ENCODE data around the gene FANCD2OS. TPM values are rescaled to one million over a fixed set of nuclear protein-coding genes. Genes with fewer than 3 reads are reported as not detected.

FANCD2OS gene
- total RNA-seq, 3 donors from 2014 or later (not counting 1 experiment from before 2014, with no cell fraction given): not detected

DNA sequence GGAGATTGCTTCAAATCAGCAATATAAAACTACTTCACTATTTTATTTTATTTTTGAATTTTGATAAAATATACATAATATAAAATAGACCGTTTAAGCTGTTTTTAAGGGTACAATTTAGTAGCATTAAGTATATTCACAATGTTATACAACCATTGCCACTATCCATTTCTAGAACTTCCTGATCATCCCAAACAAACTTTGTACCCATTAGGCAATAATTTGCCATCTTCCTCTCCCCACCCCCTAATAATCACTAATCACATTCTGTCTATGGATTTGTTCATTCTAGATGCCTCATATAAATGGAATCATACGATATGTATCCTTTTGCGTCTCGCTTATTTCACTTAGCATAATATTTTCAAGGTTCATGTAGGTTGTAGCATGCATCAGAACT lies 53.0 kb downstream of the FANCD2OS start:
- ATAC-seq (no peak), DNase-seq (no peak)
- Histone ChIP-seq H3K27ac (ENCODE audit: low read length) (no peak overlapping the region), H3K4me3 (ENCODE audit: low read length) (no peak overlapping the region), H3K27me3 (ENCODE audit: control insufficient read depth, insufficient read depth, low read length) (no peaks in the 10 kb centered on the region), H3K4me1 (ENCODE audit: control insufficient read depth, insufficient read depth, low read length) (no peaks in the 10 kb centered on the region), H3K36me3 (ENCODE audit: control insufficient read depth, insufficient read depth, low read length) (peaks cover 2% of the 10 kb centered on the region), H3K9me3 (ENCODE audit: control insufficient read depth, insufficient read depth, low read length) (no peaks in the 10 kb centered on the region)
- H3K27ac Mint-ChIP-seq: no peak overlapping the region
- no peak overlapping the region for H3K4me3 Mint-ChIP-seq
- TF ChIP-seq, protein P1, sequence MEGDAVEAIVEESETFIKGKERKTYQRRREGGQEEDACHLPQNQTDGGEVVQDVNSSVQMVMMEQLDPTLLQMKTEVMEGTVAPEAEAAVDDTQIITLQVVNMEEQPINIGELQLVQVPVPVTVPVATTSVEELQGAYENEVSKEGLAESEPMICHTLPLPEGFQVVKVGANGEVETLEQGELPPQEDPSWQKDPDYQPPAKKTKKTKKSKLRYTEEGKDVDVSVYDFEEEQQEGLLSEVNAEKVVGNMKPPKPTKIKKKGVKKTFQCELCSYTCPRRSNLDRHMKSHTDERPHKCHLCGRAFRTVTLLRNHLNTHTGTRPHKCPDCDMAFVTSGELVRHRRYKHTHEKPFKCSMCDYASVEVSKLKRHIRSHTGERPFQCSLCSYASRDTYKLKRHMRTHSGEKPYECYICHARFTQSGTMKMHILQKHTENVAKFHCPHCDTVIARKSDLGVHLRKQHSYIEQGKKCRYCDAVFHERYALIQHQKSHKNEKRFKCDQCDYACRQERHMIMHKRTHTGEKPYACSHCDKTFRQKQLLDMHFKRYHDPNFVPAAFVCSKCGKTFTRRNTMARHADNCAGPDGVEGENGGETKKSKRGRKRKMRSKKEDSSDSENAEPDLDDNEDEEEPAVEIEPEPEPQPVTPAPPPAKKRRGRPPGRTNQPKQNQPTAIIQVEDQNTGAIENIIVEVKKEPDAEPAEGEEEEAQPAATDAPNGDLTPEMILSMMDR (IDR thresholded peaks at IDR 0.05): no peak
- H3K4me1 Mint-ChIP-seq: no peaks in the 10 kb centered on the region
- no peaks in the 10 kb centered on the region for H3K36me3 Mint-ChIP-seq
- intact Hi-C loops (cut with micrococcal nuclease): no loop called here
- no peaks in the 10 kb centered on the region for H3K27me3 Mint-ChIP-seq (ENCODE audit: low read depth in 2 of 2)
- H3K9me3 Mint-ChIP-seq: no peaks in the 10 kb centered on the region
- WGBS (ENCODE audit: insufficient coverage): 97% methylated on average over 3 of the region's 4 CpGs

Other genes starting within 250 kb of the FANCD2OS start
- gene CIDEC, start 228.0 kb downstream of the FANCD2OS start, total RNA-seq: not detected
- 10 to 100 TPM; 15.4 to 16.6 (median 15.5) TPM for gene JAGN1, start 217.6 kb downstream of the FANCD2OS start, total RNA-seq
- 1 to 10 TPM in 2 of 3 donors, under 1 TPM in 1; 0.28 to 2.5 (median 1.5) TPM for gene IL17RE, start 205.4 kb downstream of the FANCD2OS start, total RNA-seq
- gene IL17RC, start 191.2 kb downstream of the FANCD2OS start, total RNA-seq: 1 to 10 TPM in 2 of 3 donors, under 1 TPM in 1; 0.77 to 1.5 (median 1.2) TPM
- gene CRELD1, start 174.4 kb downstream of the FANCD2OS start, total RNA-seq: 10 to 100 TPM; 29.1 to 35.6 (median 32.9) TPM
- gene PRRT3, start 155.8 kb downstream of the FANCD2OS start, total RNA-seq: 1 to 10 TPM; 2.2 to 5.1 (median 4.8) TPM
- gene EMC3, start 121.4 kb downstream of the FANCD2OS start, total RNA-seq: 10 to 100 TPM; 48.5 to 50.4 (median 49.2) TPM
- gene FANCD2, start 81.8 kb downstream of the FANCD2OS start, total RNA-seq: 10 to 100 TPM in 2 of 3 donors, 1 to 10 TPM in 1; 9.0 to 15.7 (median 14.6) TPM
- gene BRK1, start 7.4 kb upstream of the FANCD2OS start, total RNA-seq: 10 to 100 TPM; 65.8 to 78.5 (median 75.0) TPM
- gene VHL, start 33.5 kb upstream of the FANCD2OS start, total RNA-seq: 100 to 1,000 TPM in 2 of 3 donors, 10 to 100 TPM in 1; 94.9 to 113 (median 102) TPM
- gene IRAK2, start 56.7 kb upstream of the FANCD2OS start, total RNA-seq: 10 to 100 TPM; 10.4 to 28.2 (median 10.9) TPM
- 10 to 100 TPM; 75.6 to 99.4 (median 88.4) TPM for gene TATDN2, start 140.2 kb upstream of the FANCD2OS start, total RNA-seq
- gene GHRL, start 184.7 kb upstream of the FANCD2OS start, total RNA-seq: 1 to 10 TPM; 1.4 to 2.6 (median 1.5) TPM
- 100 to 1,000 TPM in 1 of 3 donors, 10 to 100 TPM in 2; 88.6 to 105 (median 99.3) TPM for gene SEC13, start 212.9 kb upstream of the FANCD2OS start, total RNA-seq

Measured in natural killer cell (primary cell).